ENCODE results near the gene MOXD1. TPM values are rescaled to one million over a fixed set of nuclear protein-coding genes. Genes with fewer than 3 reads are reported as not detected.

MOXD1 gene
- total and polyA plus RNA-seq, 2 of the 8 experiments (the other 6 are each of a cell fraction or from before 2014, with no cell fraction given) = 1.6 to 3.5 TPM

DNA sequence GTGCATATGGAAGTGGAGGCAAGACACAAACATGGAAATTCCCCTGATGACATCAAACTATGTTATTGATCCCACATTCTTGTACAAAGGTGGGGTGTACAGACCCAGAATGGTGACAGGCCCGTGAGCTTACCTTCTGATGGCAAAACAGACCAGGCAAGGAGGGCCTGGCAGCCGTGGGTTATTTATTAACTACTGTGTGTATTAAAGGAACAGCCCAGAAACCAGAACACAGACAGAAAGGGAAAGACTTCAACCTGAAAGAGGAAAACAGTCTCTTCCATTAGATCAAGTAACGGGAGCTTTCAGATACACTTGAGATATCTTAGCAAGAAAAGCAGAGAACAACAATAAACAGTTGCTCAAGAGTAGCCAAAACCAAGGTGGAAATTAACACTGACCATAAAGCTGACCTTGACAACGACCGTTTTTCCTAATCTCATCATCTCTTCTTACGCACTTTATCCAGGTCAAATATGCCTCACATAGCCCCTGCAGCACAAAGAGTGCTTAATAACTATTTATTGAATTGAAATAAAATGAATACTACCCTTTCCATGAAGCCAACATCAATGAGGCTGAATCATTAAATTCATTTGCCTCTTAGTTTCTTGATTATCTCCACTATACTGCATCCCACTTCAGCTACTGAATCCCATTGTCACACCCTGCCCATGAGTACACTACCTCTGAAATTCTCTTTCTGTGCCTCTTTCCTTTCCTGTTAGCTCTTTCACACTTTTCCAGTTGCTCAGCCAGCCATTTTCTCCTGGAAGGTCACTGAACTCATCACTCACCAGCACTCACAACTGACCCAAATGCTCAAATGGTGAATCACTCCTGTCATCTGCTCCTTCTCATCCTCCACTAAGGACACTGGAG, 67.4 kb downstream of the MOXD1 start:
- no peak overlapping the region for H4K5ac ChIP-seq (ENCODE audit: insufficient read length, low read depth, low read length)
- H3K79me2 ChIP-seq (ENCODE audit: control insufficient read depth in 1 of 2, insufficient read depth in 2 of 2, low read length in 2 of 2) = no peaks in the 10 kb centered on the region
- no peaks in the 10 kb centered on the region for H3K9me3 ChIP-seq (ENCODE audit: insufficient read depth in 2 of 2, low read depth in 1 of 2, low read length in 1 of 2)
- no peaks in the 10 kb centered on the region for H3K79me1 ChIP-seq (ENCODE audit: low read depth, low read length)
- ChIA-PET CTCF (ENCODE audit: partially characterized antibody) (interaction anchor here (1.1 to 2.4 kb wide), 3 partner anchors 33 to 54 kb away, joined by 3 to 12 read pairs (median 7); no protein-coding TSS in a partner anchor), POLR2A (ENCODE audit: partially characterized antibody) (no interaction called here)
- no peak for FAIRE-seq
- no peaks in the 10 kb centered on the region for H4K20me1 ChIP-seq (replicated peaks in 1 of 2; ENCODE audit: control insufficient read depth in 1 of 2, insufficient read depth in 2 of 2, low read length in 2 of 2)
- no peak overlapping the region for H3K4me2 ChIP-seq (ENCODE audit: insufficient read depth in 1 of 2, low read depth in 2 of 2, low read length in 2 of 2)
- H2BK120ac ChIP-seq (replicated peaks; ENCODE audit: low read depth, low read length) = no peak overlapping the region
- no peak overlapping the region for H2BK5ac ChIP-seq (ENCODE audit: low read depth, low read length)
- H2BK15ac ChIP-seq (ENCODE audit: low read length) = no peak overlapping the region
- no peak overlapping the region for H2BK12ac ChIP-seq (ENCODE audit: low read depth, low read length)
- H3K4ac ChIP-seq (replicated peaks; ENCODE audit: insufficient read length, low read depth, low read length) = no peak overlapping the region
- no peak overlapping the region for H2AFZ ChIP-seq (ENCODE audit: low read length)
- H4K8ac ChIP-seq (ENCODE audit: extremely low read depth, insufficient read depth, low read length) = no peak overlapping the region
- H3K23me2 ChIP-seq (ENCODE audit: low read depth, low read length) = no peaks in the 10 kb centered on the region
- H3K36me3 ChIP-seq (ENCODE audit: control insufficient read depth in 2 of 4, insufficient read depth in 4 of 4, low read length in 3 of 4) = no peaks in the 10 kb centered on the region
- no peak overlapping the region for H2BK20ac ChIP-seq (ENCODE audit: low read length)
- H3K4me3 ChIP-seq (ENCODE audit: extremely low read depth in 1 of 4, insufficient read depth in 2 of 4, low read depth in 3 of 4, low read length in 4 of 4) = no peak overlapping the region
- no peak overlapping the region for H2AK5ac ChIP-seq (ENCODE audit: low read depth, low read length)
- H3K14ac ChIP-seq (ENCODE audit: insufficient read length) = no peak overlapping the region
- H3K9ac ChIP-seq (replicated peaks in 1 of 4; ENCODE audit: extremely low read depth in 1 of 4, low read depth in 3 of 4, low read length in 3 of 4) = no peak overlapping the region
- 89% methylated on average over 6 of the region's 6 CpGs; no CpG with 5 or more reads in 1 of the 2 experiments for WGBS, 2 experiments (ENCODE audit: extremely low coverage in 1 of 2, insufficient coverage in 1 of 2, insufficient read length in 1 of 2, insufficient replicate concordance in 2 of 2, low coverage in 1 of 2, low lambda C conversion rate in 2 of 2, missing lambda C conversion rate in 1 of 2)
- no peak overlapping the region for H3K27ac ChIP-seq (ENCODE audit: low read depth, low read length)
- no peaks in the 10 kb centered on the region for H3K27me3 ChIP-seq (replicated peaks in 1 of 4; ENCODE audit: control insufficient read depth in 3 of 4, extremely low read depth in 1 of 4, insufficient read depth in 3 of 4, low read length in 3 of 4)
- peaks cover 0 to 4% (median 0%) of the 10 kb centered on the region in 4 experiments; a peak in 2 of 7 replicates for H3K4me1 ChIP-seq (replicated peaks in 1 of 4; ENCODE audit: control insufficient read depth in 3 of 4, insufficient read depth in 4 of 4, low read length in 3 of 4)
- H3K18ac ChIP-seq (ENCODE audit: extremely low read depth, low read length) = no peak overlapping the region
- TF ChIP-seq SIX5 (IDR thresholded peaks at IDR 0.05; ENCODE audit: low read depth, low read length) = no peak
- TF ChIP-seq JUND (IDR thresholded peaks at IDR 0.05; ENCODE audit: low read length) = 0 out of 2 replicates have a peak, but pooled peaks have one; percentile 61
- TF ChIP-seq EP300 (IDR thresholded peaks at IDR 0.05; ENCODE audit: borderline replicate concordance in 1 of 2, low read depth in 2 of 2, low read length in 2 of 2) = no peak
- no peak for TF ChIP-seq RNF2 (IDR thresholded peaks at IDR 0.05; ENCODE audit: borderline replicate concordance, low read depth, low read length, missing control alignments, poor library complexity, severe bottlenecking)
- DNase-seq (ENCODE audit: low read depth in 1 of 2, low spot score in 2 of 2) = peak in 1 of 2 experiments; percentile 10
- H3K23ac ChIP-seq (ENCODE audit: insufficient read length) = no peak overlapping the region
- no peak overlapping the region for H3K56ac ChIP-seq (replicated peaks; ENCODE audit: insufficient read length, low read depth, low read length)
- H4K91ac ChIP-seq (replicated peaks; ENCODE audit: insufficient read length, low read length) = no peak overlapping the region
